HAP-1 (cell line): ENCODE data around the gene TWIST2.

Experiments used
- DNase-seq, 2 experiments: peaks; one replicate each; pipeline ENCODE4 v3.0.0-alpha.2; 2016 to 2020; ENCODE audit warnings: low spot score in 2 of 2
- H3K27me3 ChIP-seq: fragments of 250-450 bp; sonication (Bioruptor Pico); 2 replicates; pipeline ENCODE4 v1.5.1; 2020; ENCODE audit warnings: low read depth, mild to moderate bottlenecking, moderate library complexity
- H3K36me3 ChIP-seq: fragments of 250-450 bp; sonication (Bioruptor Pico); replicated peaks from 2 replicates; pipeline ENCODE4 v1.5.1; 2020; ENCODE audit warnings: mild to moderate bottlenecking
- H3K4me1 ChIP-seq: fragments of 250-450 bp; sonication (Bioruptor Pico); 2 replicates; pipeline ENCODE4 v1.5.1; 2020; ENCODE audit warnings: mild to moderate bottlenecking
- H3K4me3 ChIP-seq: fragments of 250-450 bp; sonication (Bioruptor Pico); 2 replicates; pipeline ENCODE4 v1.5.1; 2020; ENCODE audit warnings: mild to moderate bottlenecking, moderate library complexity
- H3K9me3 ChIP-seq: fragments of 250-450 bp; sonication (Bioruptor Pico); 2 replicates; pipeline ENCODE4 v1.5.1; 2020; ENCODE audit warnings: mild to moderate bottlenecking, moderate library complexity
- in situ Hi-C: fragments of 300-500 bp; cut with MboI; formaldehyde crosslinking; loops from 3 replicates; pipeline ENCODE4 v1.14.3; 2020; ENCODE audit warnings: low sequenced_read_pairs, inconsistent platforms, mixed read lengths

Gene TWIST2

GRCh38 chr2:238855891-238856580, 8.2 kb downstream of the TWIST2 start:
- no peaks in the 10 kb centered on the region for H3K4me1 ChIP-seq
- H3K4me3 ChIP-seq: no peak overlapping the region
- in situ Hi-C loops: no loop called here

GRCh38 chr2:238856713-238857567, 9.1 kb downstream of the TWIST2 start:
- Histone ChIP-seq H3K9me3 (no peaks in the 10 kb centered on the region), H3K4me3 (no peak overlapping the region), H3K4me1 (no peaks in the 10 kb centered on the region), H3K36me3 (no peaks in the 10 kb centered on the region), H3K27me3 (peaks cover 29% of the 10 kb centered on the region)
- DNase-seq: no peak
- in situ Hi-C loops: no loop called here

More at GRCh38 chr2:238855891-238856580, 8.2 kb downstream of the TWIST2 start:
- H3K9me3 ChIP-seq: no peaks in the 10 kb centered on the region
- H3K27me3 ChIP-seq: peaks cover 37% of the 10 kb centered on the region
- DNase-seq: no peak
- no peaks in the 10 kb centered on the region for H3K36me3 ChIP-seq

DNA sequence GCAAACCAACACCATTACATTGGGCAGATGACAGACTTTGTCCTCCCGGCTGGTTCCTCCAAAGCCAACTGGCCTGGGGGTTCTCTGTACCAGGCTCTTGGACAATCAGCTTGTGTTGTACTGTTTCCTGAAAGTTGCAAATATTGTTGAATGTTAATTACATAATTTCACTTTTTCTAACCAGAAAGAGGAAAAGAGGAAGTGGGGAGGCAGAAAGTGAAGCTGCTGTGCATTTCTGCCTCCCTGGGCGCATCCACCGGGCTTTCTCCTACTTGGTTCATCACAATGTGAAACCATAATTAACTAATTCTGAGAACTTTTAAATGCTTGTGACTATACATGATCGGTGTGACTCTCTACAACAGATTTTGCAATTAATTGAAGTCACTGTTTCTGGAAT, 10.1 kb downstream of the TWIST2 start:
- no peaks in the 10 kb centered on the region for H3K9me3 ChIP-seq
- no peaks in the 10 kb centered on the region for H3K36me3 ChIP-seq
- no peak overlapping the region for H3K4me3 ChIP-seq
- in situ Hi-C loops: no loop called here
- peaks cover 24% of the 10 kb centered on the region for H3K27me3 ChIP-seq
- H3K4me1 ChIP-seq: no peaks in the 10 kb centered on the region
- DNase-seq: no peak

DNA sequence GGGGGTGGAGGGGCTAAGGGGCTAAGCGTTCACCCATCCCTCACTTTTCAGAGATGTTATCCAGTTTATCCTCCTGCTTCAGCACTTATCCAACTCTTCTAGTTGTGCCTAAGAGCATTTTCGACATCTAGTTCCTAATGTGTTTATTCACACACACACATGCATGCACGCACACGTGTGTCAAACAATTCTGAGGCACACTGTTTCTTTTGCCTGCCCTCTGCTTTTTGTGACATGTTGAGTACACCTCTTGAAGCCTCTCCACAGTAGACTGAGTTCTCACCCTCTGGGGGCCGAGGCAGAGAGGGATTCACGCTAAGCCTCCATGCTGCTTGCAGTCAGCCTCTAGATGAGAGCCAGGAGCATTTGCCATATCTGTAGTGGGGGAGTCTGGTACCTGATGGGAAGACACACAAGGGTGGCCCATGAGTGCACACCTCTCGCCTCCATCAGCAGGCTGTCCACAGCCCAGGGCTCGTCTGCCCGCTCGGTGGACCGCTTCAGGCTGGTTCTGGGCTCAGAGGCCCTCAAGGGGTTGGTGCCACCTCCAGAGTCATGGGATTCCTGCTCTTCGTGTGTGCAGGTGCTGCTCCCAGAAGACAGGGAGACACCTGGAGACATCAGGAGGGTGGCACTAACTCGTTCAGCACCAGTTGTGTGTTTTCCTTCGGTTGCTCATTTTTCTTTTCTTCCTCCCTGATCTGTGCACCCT, 11.9 kb downstream of the TWIST2 start:
- H3K9me3 ChIP-seq: no peaks in the 10 kb centered on the region
- in situ Hi-C loops: no loop called here
- DNase-seq: no peak
- H3K27me3 ChIP-seq: peaks cover 13% of the 10 kb centered on the region
- no peaks in the 10 kb centered on the region for H3K36me3 ChIP-seq
- H3K4me1 ChIP-seq: peaks cover 5% of the 10 kb centered on the region; the same call in 1 of the 2 replicates
- no peak overlapping the region for H3K4me3 ChIP-seq

DNA sequence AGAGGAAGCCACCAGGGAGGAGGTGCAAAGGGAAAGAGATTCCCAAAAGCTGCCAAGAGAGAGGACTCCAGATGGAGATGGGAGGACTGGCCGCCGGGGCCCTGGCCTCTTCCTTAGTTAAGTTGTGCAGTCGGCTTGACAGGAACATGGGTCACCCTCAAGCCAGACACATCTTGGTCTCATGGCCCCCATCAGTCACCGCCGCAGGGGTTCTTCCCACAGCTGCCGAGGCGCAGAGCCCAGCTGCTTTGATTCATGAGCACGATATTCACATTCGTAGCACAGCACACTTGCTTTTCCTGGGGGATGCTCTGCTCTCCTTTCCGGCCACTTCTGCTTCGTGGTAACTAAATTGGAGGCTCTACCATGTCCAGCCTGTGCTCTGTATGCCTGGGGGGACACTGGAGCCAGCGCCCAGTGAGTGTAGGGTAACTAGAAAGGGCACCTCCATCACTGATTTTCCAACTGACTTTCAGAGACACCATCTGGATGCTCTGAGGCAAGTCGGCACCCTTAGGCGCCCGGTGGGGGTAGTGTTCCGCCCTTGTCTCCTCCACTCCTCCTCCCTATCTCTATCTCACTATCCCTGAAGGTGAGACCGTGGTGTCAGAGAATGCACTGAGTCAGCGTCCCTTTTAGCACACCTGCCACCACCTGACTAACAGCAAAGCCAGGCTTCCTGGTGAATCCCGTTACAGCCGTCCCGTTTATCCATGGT, 13.3 kb downstream of the TWIST2 start:
- Histone ChIP-seq H3K4me1 (peaks cover 5% of the 10 kb centered on the region; the same call in 1 of the 2 replicates), H3K4me3 (no peak overlapping the region), H3K27me3 (peaks cover 2% of the 10 kb centered on the region; the same call in 1 of the 2 replicates), H3K36me3 (no peaks in the 10 kb centered on the region), H3K9me3 (no peaks in the 10 kb centered on the region)
- in situ Hi-C loops: no loop called here
- no peak for DNase-seq

DNA sequence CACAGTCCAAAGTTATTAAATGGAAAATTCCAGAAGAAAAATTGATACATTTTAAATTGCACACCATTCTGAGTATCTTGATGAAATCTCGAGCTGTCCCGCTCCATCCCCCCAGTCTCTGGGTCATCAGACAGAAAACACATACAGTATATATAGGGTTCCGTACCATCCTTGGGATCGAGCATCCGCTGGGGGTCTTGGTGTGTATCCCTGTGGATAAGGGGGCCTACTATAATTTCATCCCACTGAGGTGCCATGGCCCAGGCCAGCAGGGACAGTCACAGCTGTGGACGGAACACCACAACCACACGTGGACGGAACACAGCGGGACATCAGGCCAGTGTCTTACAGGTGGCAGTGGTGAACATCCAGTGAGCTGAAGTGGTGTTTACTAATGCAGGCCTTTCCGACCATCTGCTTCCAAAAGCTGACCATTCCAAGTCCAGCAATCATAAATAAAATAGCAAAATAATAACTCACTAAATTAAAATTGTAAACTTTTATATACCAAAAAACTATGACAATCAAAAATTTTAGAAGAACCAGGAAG, 14.0 kb downstream of the TWIST2 start:
- Histone ChIP-seq H3K4me1 (peaks cover 5% of the 10 kb centered on the region; the same call in 1 of the 2 replicates), H3K9me3 (no peaks in the 10 kb centered on the region), H3K36me3 (no peaks in the 10 kb centered on the region), H3K27me3 (no peaks in the 10 kb centered on the region), H3K4me3 (no peak overlapping the region)
- in situ Hi-C loops: no loop called here
- no peak for DNase-seq

- no peaks in the 10 kb centered on the region for H3K36me3 ChIP-seq
- no peak for DNase-seq
- H3K4me3 ChIP-seq: no peak overlapping the region
- H3K9me3 ChIP-seq: no peaks in the 10 kb centered on the region
- peaks cover 5% of the 10 kb centered on the region; the same call in 1 of the 2 replicates for H3K4me1 ChIP-seq
- no peaks in the 10 kb centered on the region for H3K27me3 ChIP-seq
- in situ Hi-C loops: no loop called here
These were observed 14.8 kb downstream of the TWIST2 start for GRCh38 chr2:238862701-238863100.

DNA sequence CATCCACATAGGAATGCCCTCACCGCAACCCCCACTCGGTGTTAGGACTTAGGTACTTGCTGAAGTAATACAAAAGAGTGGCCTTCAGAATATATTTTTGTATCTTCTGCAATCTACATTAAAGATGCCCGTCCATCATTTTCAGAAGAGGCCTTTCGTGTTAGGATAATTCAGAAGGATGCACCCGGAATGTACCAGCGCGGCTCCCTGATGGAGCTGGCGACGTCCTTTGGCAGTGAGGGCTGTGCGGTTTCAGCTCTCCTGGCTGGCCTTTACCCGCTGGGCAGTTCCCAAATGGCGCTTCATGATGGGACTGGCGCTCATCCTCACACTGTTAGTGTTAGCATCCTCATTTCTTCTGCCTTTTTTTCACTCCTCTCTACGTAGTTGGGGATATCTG, 15.3 kb downstream of the TWIST2 start:
- Histone ChIP-seq H3K4me3 (no peak overlapping the region), H3K27me3 (no peaks in the 10 kb centered on the region), H3K4me1 (peaks cover 5% of the 10 kb centered on the region; the same call in 1 of the 2 replicates), H3K36me3 (no peaks in the 10 kb centered on the region), H3K9me3 (no peaks in the 10 kb centered on the region)
- no peak for DNase-seq
- in situ Hi-C loops: no loop called here

DNA sequence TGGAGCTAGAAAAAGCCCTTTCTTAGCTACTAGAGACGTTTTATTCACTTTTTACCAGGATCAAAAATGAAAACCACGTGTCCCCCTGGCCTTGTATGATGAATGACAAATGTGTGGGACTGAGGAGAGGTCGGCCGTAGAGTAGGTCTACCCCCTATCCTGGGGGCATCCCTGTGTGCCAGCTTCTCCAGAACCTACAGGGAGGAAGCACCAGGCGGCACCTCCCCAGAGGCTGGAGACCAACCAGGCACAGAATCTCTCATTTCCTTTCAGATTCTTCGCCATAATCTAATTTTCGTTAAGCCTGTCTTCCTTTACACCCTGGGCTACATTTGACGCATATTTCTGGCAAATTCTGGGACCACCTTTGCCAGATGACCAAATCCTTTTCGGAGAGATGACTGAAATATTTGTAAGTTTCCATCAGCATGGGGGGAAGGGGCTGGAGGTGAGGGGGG, 15.9 kb downstream of the TWIST2 start:
- in situ Hi-C loops: no loop called here
- Histone ChIP-seq H3K36me3 (no peaks in the 10 kb centered on the region), H3K4me3 (no peak overlapping the region), H3K27me3 (no peaks in the 10 kb centered on the region), H3K4me1 (peaks cover 5% of the 10 kb centered on the region; the same call in 1 of the 2 replicates), H3K9me3 (no peaks in the 10 kb centered on the region)
- DNase-seq: no peak

GRCh38 chr2:238864207-238865014, 16.5 kb downstream of the TWIST2 start:
- Histone ChIP-seq H3K9me3 (no peaks in the 10 kb centered on the region), H3K4me1 (peaks cover 5% of the 10 kb centered on the region; the same call in 1 of the 2 replicates), H3K27me3 (no peaks in the 10 kb centered on the region), H3K4me3 (no peak overlapping the region), H3K36me3 (no peaks in the 10 kb centered on the region)
- in situ Hi-C loops: no loop called here
- peak; percentile 34 to 66 for DNase-seq

GRCh38 chr2:238865015-238865719, 17.3 kb downstream of the TWIST2 start:
- H3K36me3 ChIP-seq: no peaks in the 10 kb centered on the region
- DNase-seq: no peak
- in situ Hi-C loops: no loop called here
- no peak overlapping the region for H3K4me3 ChIP-seq
- no peaks in the 10 kb centered on the region for H3K27me3 ChIP-seq
- no peaks in the 10 kb centered on the region for H3K9me3 ChIP-seq
- peaks cover 5% of the 10 kb centered on the region; the same call in 1 of the 2 replicates for H3K4me1 ChIP-seq
